Activated CD4-positive, alpha-beta T cell treated with anti-CD3 and anti-CD28 coated beads for 36 hours (primary cell): ENCODE results near the gene TCERG1L. TPM values are rescaled to one million over a fixed set of nuclear protein-coding genes. Genes with fewer than 3 reads are reported as not detected.

Source experiments
- ATAC-seq: fragments of 200-7000 bp; cut with Tn5 transposase; one replicate; pipeline ENCODE4 v1.10.0; 2021; ENCODE audit warnings: mild to moderate bottlenecking, moderate library complexity
- CTCF ChIA-PET: fragments of 350-600 bp; sonication (Branson Sonifier 250); formaldehyde crosslinking; loops from one replicate; lab custom pipeline; 2021; ENCODE audit warnings: antibody characterized with exemption; lab: Charles Lee
- POLR2A ChIA-PET: fragments of 350-600 bp; sonication (Branson Sonifier 250); formaldehyde crosslinking; loops from one replicate; lab custom pipeline; 2021; ENCODE audit warnings: antibody characterized with exemption, inconsistent platforms; lab: Charles Lee
- DNase-seq: peaks from one replicate; pipeline ENCODE4 v3.0.0-alpha.2; 2020
- H3K27ac Mint-ChIP-seq: one replicate; pipeline ENCODE4 v1.8.0; 2021; ENCODE audit warnings: mixed read lengths
- H3K27me3 Mint-ChIP-seq: one replicate; pipeline ENCODE4 v1.8.0; 2021; ENCODE audit warnings: mixed read lengths
- H3K36me3 Mint-ChIP-seq: one replicate; pipeline ENCODE4 v1.8.0; 2021; ENCODE audit warnings: low read depth, mixed read lengths
- H3K4me1 Mint-ChIP-seq: one replicate; pipeline ENCODE4 v1.8.0; 2021; ENCODE audit warnings: mixed read lengths
- H3K4me3 Mint-ChIP-seq: one replicate; pipeline ENCODE4 v1.8.0; 2021; ENCODE audit warnings: mild to moderate bottlenecking, moderate library complexity, mixed read lengths
- H3K9me3 Mint-ChIP-seq: one replicate; pipeline ENCODE4 v1.8.0; 2021; ENCODE audit warnings: low read depth, mixed read lengths
- intact Hi-C, 2 experiments: fragments of 100-400 bp; cut with DNase I in 1 of 2; cut with micrococcal nuclease in 1 of 2; formaldehyde crosslinking; loops; one replicate each; pipeline versions ENCODE4 v1.14.2 to v1.15.1; 2022 to 2024; cut with DNase I, micrococcal nuclease
- total RNA-seq, 2 experiments: library from RNA; stranded (reverse); gene quantifications; one replicate each; pipeline ENCODE4 v1.2.3, GENCODE V29; 2021

TCERG1L gene
- total RNA-seq, 2 experiments from 2014 or later, result 0.05 to 0.21 TPM

GRCh38 chr10:131076356-131076755 is 235.2 kb downstream of the TCERG1L start:
- DNase-seq (no peak), ATAC-seq (no peak)
- Mint-ChIP-seq H3K4me1 (peaks cover 6% of the 10 kb centered on the region), H3K4me3 (no peak overlapping the region), H3K36me3 (no peaks in the 10 kb centered on the region), H3K9me3 (no peaks in the 10 kb centered on the region), H3K27me3 (no peaks in the 10 kb centered on the region), H3K27ac (no peak overlapping the region)
- ChIA-PET CTCF (no interaction called here), POLR2A (no interaction called here)
- intact Hi-C loops, result no loop called here

GRCh38 chr10:131075218-131075770 is 236.2 kb downstream of the TCERG1L start:
- DNase-seq (no peak), ATAC-seq (no peak)
- H3K27me3 Mint-ChIP-seq, result no peaks in the 10 kb centered on the region
- H3K27ac Mint-ChIP-seq, result no peak overlapping the region
- H3K4me1 Mint-ChIP-seq, result no peaks in the 10 kb centered on the region
- H3K36me3 Mint-ChIP-seq, result no peaks in the 10 kb centered on the region
- intact Hi-C loops, result no loop called here
- H3K4me3 Mint-ChIP-seq, result no peak overlapping the region
- ChIA-PET POLR2A (no interaction called here), CTCF (no interaction called here)
- H3K9me3 Mint-ChIP-seq, result no peaks in the 10 kb centered on the region

GRCh38 chr10:131074682-131075081 is 236.8 kb downstream of the TCERG1L start:
- intact Hi-C loops, result no loop called here
- Mint-ChIP-seq H3K27me3 (no peaks in the 10 kb centered on the region), H3K4me3 (no peak overlapping the region), H3K9me3 (no peaks in the 10 kb centered on the region), H3K4me1 (no peaks in the 10 kb centered on the region), H3K36me3 (no peaks in the 10 kb centered on the region), H3K27ac (no peak overlapping the region)
- ATAC-seq (no peak), DNase-seq (no peak)
- ChIA-PET POLR2A (no interaction called here), CTCF (interaction anchor here (1.1 kb wide), 1 partner anchor 14 kb away, joined by 3 read pairs; no protein-coding TSS in a partner anchor)

- no peak overlapping the region for H3K4me3 Mint-ChIP-seq
- ChIA-PET CTCF (interaction anchor here (1.1 kb wide), 1 partner anchor 15 kb away, joined by 3 read pairs; no protein-coding TSS in a partner anchor), POLR2A (no interaction called here)
- H3K9me3 Mint-ChIP-seq, result no peaks in the 10 kb centered on the region
- no peak overlapping the region for H3K27ac Mint-ChIP-seq
- intact Hi-C loops, result no loop called here
- ATAC-seq (no peak), DNase-seq (no peak)
- no peaks in the 10 kb centered on the region for H3K27me3 Mint-ChIP-seq
- H3K36me3 Mint-ChIP-seq, result no peaks in the 10 kb centered on the region
- H3K4me1 Mint-ChIP-seq, result no peaks in the 10 kb centered on the region
Observed at GRCh38 chr10:131073469-131074035, 238.0 kb downstream of the TCERG1L start.

- intact Hi-C loops, result no loop called here
- H3K36me3 Mint-ChIP-seq, result no peaks in the 10 kb centered on the region
Observed at GRCh38 chr10:131072651-131073468, 238.7 kb downstream of the TCERG1L start.

GRCh38 chr10:131071721-131072120 is 239.8 kb downstream of the TCERG1L start:
- CTCF ChIA-PET, result no interaction called here
- no peaks in the 10 kb centered on the region for H3K9me3 Mint-ChIP-seq
- DNase-seq (no peak), ATAC-seq (no peak)
- H3K36me3 Mint-ChIP-seq, result no peaks in the 10 kb centered on the region
- H3K27me3 Mint-ChIP-seq, result no peaks in the 10 kb centered on the region
- intact Hi-C loops, result no loop called here
- H3K27ac Mint-ChIP-seq, result no peak overlapping the region
- H3K4me3 Mint-ChIP-seq, result no peak overlapping the region
- POLR2A ChIA-PET, result no interaction called here
- H3K4me1 Mint-ChIP-seq, result no peaks in the 10 kb centered on the region

More at GRCh38 chr10:131072651-131073468, 238.7 kb downstream of the TCERG1L start:
- no peak overlapping the region for H3K4me3 Mint-ChIP-seq
- POLR2A ChIA-PET, result no interaction called here
- H3K27ac Mint-ChIP-seq, result no peak overlapping the region
- DNase-seq, result no peak
- H3K27me3 Mint-ChIP-seq, result no peaks in the 10 kb centered on the region
- no peaks in the 10 kb centered on the region for H3K9me3 Mint-ChIP-seq
- no peak for ATAC-seq
- CTCF ChIA-PET, result no interaction called here
- H3K4me1 Mint-ChIP-seq, result no peaks in the 10 kb centered on the region

GRCh38 chr10:131070856-131071255 is 240.7 kb downstream of the TCERG1L start:
- Mint-ChIP-seq H3K4me3 (no peak overlapping the region), H3K36me3 (no peaks in the 10 kb centered on the region), H3K4me1 (no peaks in the 10 kb centered on the region), H3K27ac (no peak overlapping the region), H3K9me3 (no peaks in the 10 kb centered on the region), H3K27me3 (no peaks in the 10 kb centered on the region)
- intact Hi-C loops, result no loop called here
- no peak for ATAC-seq
- CTCF ChIA-PET, result interaction anchor here (0.8 kb wide), 1 partner anchor 24 kb away, joined by 3 read pairs; no protein-coding TSS in a partner anchor
- POLR2A ChIA-PET, result no interaction called here
- no peak for DNase-seq

- no peak overlapping the region for H3K4me3 Mint-ChIP-seq
- POLR2A ChIA-PET, result no interaction called here
- ATAC-seq, result no peak
Observed at GRCh38 chr10:131068760-131069159, 242.8 kb downstream of the TCERG1L start.

GRCh38 chr10:131068311-131068710 is 243.2 kb downstream of the TCERG1L start:
- intact Hi-C loops, result no loop called here
- H3K4me1 Mint-ChIP-seq, result no peaks in the 10 kb centered on the region
- CTCF ChIA-PET, result no interaction called here
- no peaks in the 10 kb centered on the region for H3K36me3 Mint-ChIP-seq
- H3K4me3 Mint-ChIP-seq, result no peak overlapping the region
- DNase-seq (no peak), ATAC-seq (no peak)
- H3K27ac Mint-ChIP-seq, result no peak overlapping the region
- no peaks in the 10 kb centered on the region for H3K27me3 Mint-ChIP-seq
- H3K9me3 Mint-ChIP-seq, result no peaks in the 10 kb centered on the region
- POLR2A ChIA-PET, result no interaction called here

More at GRCh38 chr10:131068760-131069159, 242.8 kb downstream of the TCERG1L start:
- Mint-ChIP-seq H3K27me3 (no peaks in the 10 kb centered on the region), H3K36me3 (no peaks in the 10 kb centered on the region), H3K4me1 (no peaks in the 10 kb centered on the region), H3K27ac (no peak overlapping the region), H3K9me3 (no peaks in the 10 kb centered on the region)
- intact Hi-C loops, result no loop called here
- CTCF ChIA-PET, result no interaction called here
- DNase-seq, result no peak

- ATAC-seq, result no peak
- Mint-ChIP-seq H3K27ac (no peak overlapping the region), H3K36me3 (no peaks in the 10 kb centered on the region), H3K27me3 (no peaks in the 10 kb centered on the region), H3K4me3 (no peak overlapping the region), H3K9me3 (no peaks in the 10 kb centered on the region), H3K4me1 (no peaks in the 10 kb centered on the region)
- no peak for DNase-seq
- CTCF ChIA-PET, result no interaction called here
- intact Hi-C loops, result no loop called here
- POLR2A ChIA-PET, result no interaction called here
Observed at GRCh38 chr10:131067690-131068089, 243.8 kb downstream of the TCERG1L start.

GRCh38 chr10:131065673-131066305 is 245.7 kb downstream of the TCERG1L start:
- DNase-seq, result no peak
- H3K27me3 Mint-ChIP-seq, result no peaks in the 10 kb centered on the region
- no peak overlapping the region for H3K27ac Mint-ChIP-seq
- intact Hi-C loops, result no loop called here
- H3K4me3 Mint-ChIP-seq, result no peak overlapping the region
- H3K4me1 Mint-ChIP-seq, result no peaks in the 10 kb centered on the region
- ChIA-PET POLR2A (no interaction called here), CTCF (no interaction called here)
- no peak for ATAC-seq
- no peaks in the 10 kb centered on the region for H3K36me3 Mint-ChIP-seq
- H3K9me3 Mint-ChIP-seq, result no peaks in the 10 kb centered on the region
